HG02981 (cell line): ENCODE measurements around the gene DEPDC1.
"Not testable (repeated sequence)": the region's sequence is repeated elsewhere in the genome, so short reads cannot be mapped to it uniquely, and the experiment has no call there.

Source experiments
- ATAC-seq: cut with Tn5 transposase; IDR thresholded peaks from one replicate; pipeline ENCODE4 v1.9.1; 2021; ENCODE audit warnings: mild to moderate bottlenecking, moderate library complexity; ENCODE audit not compliant: unreplicated experiment

DEPDC1 gene, protein sequence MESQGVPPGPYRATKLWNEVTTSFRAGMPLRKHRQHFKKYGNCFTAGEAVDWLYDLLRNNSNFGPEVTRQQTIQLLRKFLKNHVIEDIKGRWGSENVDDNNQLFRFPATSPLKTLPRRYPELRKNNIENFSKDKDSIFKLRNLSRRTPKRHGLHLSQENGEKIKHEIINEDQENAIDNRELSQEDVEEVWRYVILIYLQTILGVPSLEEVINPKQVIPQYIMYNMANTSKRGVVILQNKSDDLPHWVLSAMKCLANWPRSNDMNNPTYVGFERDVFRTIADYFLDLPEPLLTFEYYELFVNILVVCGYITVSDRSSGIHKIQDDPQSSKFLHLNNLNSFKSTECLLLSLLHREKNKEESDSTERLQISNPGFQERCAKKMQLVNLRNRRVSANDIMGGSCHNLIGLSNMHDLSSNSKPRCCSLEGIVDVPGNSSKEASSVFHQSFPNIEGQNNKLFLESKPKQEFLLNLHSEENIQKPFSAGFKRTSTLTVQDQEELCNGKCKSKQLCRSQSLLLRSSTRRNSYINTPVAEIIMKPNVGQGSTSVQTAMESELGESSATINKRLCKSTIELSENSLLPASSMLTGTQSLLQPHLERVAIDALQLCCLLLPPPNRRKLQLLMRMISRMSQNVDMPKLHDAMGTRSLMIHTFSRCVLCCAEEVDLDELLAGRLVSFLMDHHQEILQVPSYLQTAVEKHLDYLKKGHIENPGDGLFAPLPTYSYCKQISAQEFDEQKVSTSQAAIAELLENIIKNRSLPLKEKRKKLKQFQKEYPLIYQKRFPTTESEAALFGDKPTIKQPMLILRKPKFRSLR

GRCh38 chr1:68496680-68497357, at the start of gene DEPDC1:
TSS of gene DEPDC1 (minus strand) at chr1:68497082. CDS start at chr1:68496999, 83 bp downstream.
- ATAC-seq, result peak; percentile 94

- no peak for ATAC-seq
Measured at GRCh38 chr1:68544651-68545050, 47.8 kb upstream of the DEPDC1 start.

GRCh38 chr1:68542586-68542985, 45.7 kb upstream of the DEPDC1 start:
- ATAC-seq, result no peak

DNA sequence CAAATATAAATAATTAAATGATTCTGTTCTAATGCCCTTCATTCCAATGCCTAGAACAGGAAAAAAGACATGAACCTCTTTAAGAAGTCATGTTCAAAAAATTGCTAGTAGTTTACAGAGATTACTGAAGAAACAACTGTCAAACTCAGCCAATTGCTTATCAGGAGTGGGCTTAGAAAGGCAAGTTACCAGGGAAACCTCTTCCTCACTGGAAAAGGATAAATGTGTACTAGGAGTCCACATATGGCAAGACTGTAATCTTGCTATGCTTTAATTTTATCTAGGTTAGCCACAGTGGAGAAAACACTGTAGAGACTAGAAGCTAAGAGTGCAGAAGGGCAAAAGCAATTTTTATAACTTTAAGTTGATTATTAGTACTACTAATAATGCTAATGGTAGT, 42.1 kb upstream of the DEPDC1 start:
- ATAC-seq, result no peak

GRCh38 chr1:68528243-68528642, 31.4 kb upstream of the DEPDC1 start:
- no peak for ATAC-seq

GRCh38 chr1:68525781-68526180, 28.9 kb upstream of the DEPDC1 start:
- no peak for ATAC-seq

GRCh38 chr1:68521286-68521685, 24.4 kb upstream of the DEPDC1 start:
- no peak for ATAC-seq

GRCh38 chr1:68516066-68516465, 19.2 kb upstream of the DEPDC1 start:
- ATAC-seq, result no peak

- no peak for ATAC-seq
Measured at GRCh38 chr1:68511254-68511653, 14.4 kb upstream of the DEPDC1 start.

DNA sequence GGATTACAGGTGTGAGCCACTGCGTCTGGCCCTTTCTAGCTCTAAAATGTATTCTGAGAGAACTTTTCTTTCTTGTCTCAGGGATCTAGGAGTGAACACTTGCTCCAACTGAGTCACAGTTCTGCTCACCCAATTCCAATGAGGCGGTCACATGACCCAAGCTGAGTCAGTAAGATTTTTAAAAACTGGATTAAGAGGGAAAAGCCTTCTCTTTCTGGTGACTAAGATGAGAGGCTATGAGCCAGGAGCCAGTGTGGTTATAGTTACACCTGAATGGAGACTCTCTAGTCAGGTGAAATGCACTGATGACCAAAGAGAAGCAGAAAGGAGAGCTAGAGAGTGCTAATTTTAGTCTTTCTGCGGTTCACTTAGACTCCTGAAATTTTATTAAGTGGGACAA, 9.5 kb upstream of the DEPDC1 start:
- no peak for ATAC-seq

GRCh38 chr1:68503085-68503484, 6.2 kb upstream of the DEPDC1 start:
- ATAC-seq, result no peak

GRCh38 chr1:68497358-68497698, 446 bp upstream of the DEPDC1 start:
- peak; percentile 10 for ATAC-seq

DNA sequence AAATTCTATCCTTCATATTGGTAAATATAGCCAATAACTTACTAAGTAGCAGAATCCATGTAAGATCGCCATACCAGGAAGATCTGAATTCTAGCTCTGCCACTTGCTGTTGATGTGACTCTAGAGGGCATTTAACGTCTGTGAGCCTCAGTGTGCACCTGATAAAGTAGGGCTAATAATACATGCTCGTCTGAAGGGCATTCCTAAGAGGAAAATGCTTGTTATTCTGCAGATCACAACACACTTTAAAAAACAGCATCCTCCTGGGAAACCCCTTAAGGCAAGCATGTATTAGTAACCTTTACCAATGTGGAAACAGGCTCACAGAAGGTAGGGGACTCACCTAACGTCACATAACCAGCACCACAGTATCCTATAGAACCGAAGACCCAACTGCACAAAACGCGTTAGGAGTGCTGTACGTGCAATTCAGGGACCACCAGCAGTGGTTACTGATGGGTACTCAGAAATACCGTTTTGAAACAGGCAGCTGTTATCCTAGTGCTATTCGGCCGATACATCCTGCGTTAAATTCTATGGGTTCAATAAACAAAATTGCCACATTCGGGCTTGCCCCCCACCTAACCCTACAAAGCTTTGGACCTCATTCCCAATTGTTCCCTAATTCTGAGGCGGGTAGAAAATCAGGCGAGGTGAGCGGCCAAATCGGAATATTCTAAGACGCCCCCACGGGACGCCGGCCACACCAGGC, 758 bp downstream of the DEPDC1 start:
- no peak for ATAC-seq

- no peak for ATAC-seq
Measured at GRCh38 chr1:68495532-68495931, 1.4 kb downstream of the DEPDC1 start.

DNA sequence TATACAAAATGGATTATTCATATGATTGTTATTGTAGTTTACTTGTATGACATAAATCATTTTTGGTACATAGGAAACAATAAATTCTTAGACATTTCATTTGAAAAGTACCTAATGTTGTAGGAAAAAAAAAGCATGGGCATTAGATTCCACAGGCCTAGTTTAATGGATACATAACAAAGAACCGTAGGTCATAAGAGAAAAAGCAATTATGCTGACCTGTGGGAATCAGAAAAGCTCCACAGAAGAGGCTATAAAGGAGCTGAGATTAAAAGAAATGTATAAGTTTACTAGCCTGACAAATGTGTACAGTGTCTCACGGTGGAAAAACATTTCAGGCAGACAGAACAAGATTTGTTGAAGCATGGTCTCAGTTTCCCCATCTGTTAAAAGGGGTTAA, 3.7 kb downstream of the DEPDC1 start:
- ATAC-seq, result no peak

- not testable (repeated sequence) for ATAC-seq
Measured at GRCh38 chr1:68492255-68492654, 4.6 kb downstream of the DEPDC1 start.

GRCh38 chr1:68490046-68490651, 6.7 kb downstream of the DEPDC1 start:
- ATAC-seq, result no peak

- no peak for ATAC-seq
Measured at GRCh38 chr1:68485431-68486022, 11.4 kb downstream of the DEPDC1 start.

DNA sequence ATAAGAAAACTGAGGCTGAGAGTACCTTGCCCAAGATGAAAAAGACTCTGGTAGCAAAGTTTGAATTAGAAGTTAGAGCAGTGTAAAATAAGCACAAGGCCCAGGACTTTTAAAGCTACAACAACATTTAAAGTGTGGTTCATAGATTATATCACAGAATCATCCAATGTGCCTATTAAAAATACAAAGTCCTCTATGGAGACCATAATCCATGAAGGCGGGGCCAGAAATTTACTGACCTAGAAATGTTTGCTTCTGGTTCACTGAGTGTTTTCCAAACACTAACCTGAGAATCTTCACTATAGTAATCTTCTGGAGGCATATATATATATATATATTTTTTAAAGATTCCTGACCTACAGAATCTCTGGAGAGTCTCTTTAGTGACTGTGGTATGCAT, 12.3 kb downstream of the DEPDC1 start:
- no peak for ATAC-seq

GRCh38 chr1:68481041-68481440, 15.8 kb downstream of the DEPDC1 start:
- no peak for ATAC-seq
